MV-4-11 (cell line): ENCODE measurements around the gene ROR1.
"Not testable (repeated sequence)": the region's sequence is repeated elsewhere in the genome, so short reads cannot be mapped to it uniquely, and the experiment has no call there.

Experiments
- DNase-seq: peaks from one replicate; lab custom pipeline; 2025; lab: John Stamatoyannopoulos, UW

ROR1 gene

DNA sequence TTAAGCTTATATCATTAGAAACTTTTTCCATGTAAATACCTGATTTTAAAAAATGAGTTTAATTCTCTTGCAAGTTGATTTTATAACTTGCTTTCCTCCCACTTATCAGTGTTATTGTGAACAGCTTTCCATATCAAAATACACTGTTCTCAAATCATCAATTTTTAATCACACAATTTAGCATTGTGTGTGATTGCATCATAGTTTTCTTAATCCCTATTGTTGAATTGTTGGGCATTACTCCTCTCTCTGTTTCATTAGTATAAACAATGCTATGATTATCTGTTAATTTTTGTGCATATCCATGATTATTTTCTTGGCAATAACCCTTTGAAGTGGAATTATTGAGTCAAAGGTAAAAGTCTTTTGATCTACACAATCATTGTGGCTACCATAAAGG is 48.7 kb downstream of the ROR1 start:
- DNase-seq, result no peak

DNA sequence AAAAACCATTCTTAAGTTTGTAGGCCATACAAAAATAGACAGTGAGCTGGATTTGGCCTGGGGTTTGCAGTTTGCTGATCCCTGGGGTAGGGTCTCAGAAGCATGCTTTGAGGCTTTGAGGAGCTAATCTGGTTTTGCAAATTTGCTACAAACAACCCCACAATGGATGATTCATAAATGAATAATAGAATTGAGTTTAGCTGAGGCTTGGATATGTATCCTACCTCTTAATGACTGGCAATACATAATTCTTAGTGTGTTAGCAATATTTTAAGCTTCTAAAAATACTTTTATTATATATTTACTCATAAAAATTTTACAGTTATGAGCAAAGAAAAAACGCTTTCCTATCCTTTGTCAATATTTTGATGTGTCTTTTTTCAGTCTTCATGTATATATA is 50.6 kb downstream of the ROR1 start:
- no peak for DNase-seq

DNA sequence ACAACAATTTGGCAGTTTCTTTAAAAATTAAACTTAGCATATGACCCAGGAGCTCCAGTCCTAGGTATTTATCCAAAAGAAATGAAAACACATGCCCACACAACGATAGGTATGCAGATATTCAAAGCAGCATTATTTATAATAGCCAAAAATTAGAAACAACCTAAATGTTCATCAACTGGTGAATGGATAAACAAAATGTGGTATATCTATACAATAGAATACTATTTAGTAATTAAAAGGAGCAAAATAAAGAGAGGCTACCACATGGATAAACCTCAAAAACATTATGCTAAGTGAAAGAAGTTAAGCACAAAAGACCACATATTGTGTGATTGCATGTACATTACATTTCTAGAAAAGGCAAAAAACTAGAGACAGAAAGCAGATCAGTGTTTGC is 51.3 kb downstream of the ROR1 start:
- no peak for DNase-seq

DNA sequence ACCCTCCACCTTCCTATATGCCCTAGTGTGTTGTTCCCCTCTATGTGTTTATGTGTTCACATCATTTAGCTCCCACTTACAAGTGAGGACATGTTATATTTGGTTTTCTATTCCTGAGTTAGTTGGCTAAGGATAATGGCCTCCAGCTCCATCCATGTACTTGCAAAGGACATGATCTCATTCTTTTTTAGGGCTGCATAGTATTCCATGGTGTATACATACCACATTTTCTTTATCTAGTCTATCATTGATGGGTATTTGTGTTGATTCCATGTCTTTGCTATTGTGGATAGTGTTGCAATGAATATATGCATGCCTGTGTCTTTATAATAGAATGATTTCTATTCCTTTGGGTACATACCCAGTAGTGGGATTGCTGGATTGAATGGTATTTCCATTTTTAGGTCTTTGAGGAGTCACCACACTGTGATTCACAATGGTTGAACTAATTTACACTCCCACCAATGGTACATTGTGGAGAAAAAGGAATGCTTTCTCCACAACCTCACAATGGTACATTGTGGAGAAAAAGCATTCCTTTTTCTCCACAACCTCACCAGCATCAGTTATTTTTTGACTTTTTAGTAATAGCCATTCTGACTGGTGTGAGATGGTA is 52.5 kb downstream of the ROR1 start:
- DNase-seq, result not testable (repeated sequence)

DNA sequence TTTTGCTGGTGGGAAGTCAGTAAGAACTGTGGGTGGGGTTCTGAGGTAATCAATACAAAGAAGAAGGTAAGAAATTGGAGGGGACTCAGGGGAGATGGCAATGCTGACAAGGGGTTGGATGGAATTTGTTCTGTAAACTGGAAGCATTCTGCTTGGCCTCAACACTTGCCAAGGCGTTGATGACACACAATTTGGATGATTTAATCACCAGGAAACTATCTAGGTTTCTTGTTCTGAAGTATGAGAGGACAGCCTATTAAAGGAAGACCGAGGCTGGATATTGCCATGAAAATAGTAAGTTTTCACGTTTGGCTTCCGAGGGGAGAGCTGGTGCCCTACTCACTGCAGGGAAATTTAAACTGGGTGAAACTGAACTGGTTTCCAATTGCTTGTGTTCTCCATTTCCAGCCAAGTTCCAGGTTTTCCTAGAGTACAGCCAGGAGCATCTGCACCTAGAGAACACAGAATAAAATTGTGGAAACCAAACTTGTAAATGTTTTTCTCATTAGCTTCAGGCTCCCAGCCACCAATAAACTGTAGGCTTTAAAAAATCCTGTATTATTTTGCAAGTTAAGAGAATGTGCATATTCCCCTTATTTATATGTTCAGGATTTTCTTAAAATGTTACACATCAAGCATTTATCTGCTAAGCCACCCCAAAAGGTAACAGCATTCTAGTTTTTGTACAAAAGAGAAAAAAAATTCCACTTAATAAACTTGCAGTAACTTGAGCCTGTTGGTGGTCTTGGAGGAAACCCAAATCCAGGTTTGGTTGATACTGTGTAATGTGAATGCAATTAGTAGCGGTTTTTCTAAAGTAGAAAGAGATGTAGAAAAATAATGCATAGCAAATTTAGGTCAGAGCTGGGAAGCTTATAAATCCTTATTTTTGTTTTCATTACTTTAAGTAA is 53.8 kb downstream of the ROR1 start:
- no peak for DNase-seq

DNA sequence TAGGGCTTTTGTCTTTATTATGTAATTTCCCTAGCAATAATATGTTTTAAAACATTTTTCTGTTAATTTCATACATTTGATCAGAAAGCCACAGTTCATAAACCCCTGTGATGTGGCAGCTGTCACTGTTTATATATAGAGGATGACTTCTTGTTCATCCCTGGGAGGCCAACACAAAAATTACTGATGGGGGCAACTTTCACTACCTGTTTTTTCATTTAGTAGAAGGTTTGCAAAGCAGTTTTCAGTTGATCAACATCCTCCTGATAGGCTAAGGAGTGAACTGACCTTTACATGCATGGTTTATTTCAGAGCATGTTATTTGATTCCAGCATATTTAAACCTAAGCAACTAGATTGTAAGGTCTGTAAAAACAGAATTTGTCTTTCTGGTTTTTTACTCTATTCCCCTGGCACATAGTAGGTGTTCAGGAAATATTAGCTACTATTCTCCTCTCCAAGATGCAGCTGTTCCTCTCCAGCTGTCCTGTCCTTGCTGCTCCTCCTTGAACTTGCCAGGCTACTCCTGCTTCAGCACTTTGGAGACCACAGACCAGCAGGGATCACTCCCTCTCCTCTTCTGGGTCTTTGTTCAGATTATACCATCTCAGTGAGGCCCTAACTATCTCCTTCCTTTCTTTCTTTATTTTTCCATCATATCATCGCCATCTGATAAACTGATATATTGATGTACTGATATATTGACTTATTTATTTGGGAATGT is 54.7 kb downstream of the ROR1 start:
- DNase-seq, result peak; percentile 91

DNA sequence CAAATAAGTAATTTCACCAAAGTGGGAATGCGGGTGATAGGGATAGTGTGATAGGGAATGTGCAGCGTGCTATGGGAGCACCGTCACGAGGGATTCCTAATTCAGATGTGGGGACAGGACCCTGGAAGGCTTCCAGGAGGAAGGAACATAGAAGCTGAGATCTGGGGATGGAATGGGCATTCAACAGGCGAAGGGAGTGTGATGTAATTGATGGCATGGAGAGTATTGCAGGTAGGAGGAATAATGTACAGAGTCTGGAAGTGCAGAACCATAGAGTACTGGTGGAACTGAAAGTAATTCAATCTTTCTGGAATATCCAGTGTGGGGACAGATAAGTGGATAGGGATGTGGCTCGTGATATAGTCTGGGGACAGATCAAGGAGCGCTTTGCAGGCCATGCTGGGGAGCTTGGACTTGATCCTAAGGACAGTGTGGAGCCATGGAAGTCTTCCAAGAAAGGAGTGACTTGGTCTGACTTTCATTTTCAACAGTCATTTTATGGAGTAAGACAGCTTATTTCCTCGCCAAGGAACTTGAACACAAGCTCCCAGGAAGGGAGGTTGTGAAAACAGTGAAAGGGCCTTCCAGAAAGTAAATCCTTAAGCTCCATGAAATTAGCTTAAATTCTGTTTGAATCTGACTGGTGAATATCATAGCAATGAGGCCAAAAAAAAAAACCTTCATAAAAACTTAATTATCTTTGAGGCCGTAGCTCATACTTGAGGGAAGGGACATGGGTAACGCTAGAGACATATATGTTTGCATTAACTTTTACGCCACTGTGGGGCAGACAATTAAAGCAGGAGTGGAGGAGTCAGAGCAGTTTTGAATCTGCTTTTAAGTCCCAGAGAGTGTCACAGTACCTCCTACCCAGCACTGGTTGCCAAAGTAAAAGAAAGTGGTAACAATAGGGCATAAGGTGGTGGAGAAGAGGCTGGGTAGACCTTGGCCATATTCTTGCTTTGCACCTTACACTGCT is 55.8 kb downstream of the ROR1 start:
- DNase-seq, result peak; percentile 7

DNA sequence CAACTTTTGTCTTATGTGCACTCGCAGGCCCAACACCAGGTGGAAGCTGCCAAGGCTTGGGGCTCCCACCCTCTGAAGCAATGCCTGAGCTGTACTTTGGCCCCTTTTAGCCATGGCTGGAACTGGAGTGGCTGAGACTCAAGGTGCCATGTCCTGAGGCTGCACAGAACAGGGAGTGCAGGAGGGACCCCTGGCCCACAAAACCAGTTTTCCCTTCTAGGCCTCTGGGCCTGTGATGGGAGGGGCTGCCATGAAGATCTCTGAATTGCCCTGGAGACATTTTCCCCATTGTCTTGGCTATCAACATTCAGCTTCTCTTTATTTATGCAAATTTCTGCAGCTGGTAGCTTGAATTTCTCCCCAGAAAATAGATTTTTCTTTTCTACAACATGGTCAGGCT is 57.6 kb downstream of the ROR1 start:
- DNase-seq, result no peak

DNA sequence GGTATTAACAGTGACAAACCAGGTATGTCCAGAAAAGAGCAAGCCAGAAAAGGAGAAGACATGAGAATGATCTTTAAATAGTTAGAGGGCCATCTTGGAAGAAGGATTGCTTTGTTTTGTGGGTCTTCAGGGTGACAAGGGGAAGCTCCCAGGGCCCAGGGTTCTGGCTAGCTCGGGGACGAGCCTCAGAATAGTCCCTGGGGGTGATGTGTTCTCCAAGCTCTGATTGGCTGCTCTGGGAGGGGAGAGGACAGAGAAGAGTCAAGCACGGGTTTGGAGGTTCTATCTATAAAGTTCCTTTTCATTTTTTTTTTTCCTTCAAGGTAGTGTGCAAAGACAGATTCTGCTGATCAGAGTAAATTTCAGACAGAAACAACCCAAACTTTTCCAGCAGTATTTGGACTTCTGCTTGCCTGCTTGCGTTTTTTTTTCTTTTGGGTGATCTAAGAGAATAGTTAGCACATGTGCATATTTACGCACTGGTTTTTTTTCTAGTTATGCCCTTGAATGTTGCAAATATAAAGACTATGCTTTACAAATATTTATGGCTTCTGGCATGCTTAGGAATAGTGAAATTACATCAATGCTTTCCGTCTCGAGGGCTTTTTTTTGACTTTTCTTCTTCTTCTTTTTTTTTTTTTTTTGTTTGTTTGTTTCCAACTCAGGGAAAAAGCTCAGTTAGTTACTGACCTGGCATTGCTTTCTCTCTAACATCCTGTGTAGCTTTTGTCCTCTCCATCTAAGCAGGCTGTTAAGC is 59.7 kb downstream of the ROR1 start:
- DNase-seq, result no peak

DNA sequence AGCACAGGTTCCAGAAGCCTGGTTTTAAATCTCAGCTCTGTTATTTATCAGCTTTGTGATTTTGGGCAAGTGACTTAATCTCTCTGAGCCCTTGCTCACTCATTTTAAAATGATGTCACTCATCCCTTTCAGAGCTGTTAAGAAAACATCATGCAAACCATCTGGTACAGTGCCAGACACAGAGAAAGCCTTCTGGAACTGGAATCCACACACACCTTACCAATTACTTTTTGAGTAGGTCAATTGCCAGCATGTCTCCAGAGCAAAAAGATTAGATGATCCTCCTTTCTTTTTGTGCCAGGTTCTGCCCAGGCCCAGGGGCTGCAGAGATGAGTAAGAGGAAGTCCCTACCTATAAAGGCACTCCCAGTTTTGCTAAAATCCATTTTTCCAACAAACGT is 61.3 kb downstream of the ROR1 start:
- no peak for DNase-seq

DNA sequence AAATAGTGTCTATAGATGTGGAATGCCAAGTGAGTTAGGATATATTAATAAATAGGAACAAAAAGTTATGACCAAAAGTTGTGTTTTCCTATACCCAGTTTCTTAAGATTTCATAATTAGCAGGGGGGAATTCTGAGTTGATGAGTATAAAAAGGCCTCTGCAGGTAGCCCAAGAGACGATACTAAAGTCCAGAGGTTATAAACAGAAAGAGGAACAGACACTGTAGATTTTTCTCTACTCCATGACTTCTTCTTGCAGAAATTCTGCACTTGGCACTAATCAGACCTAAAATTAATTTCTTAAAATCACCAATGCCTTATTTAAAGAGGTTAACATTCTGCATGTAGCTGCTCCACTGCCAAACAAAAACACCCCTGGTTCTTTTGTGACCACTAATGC is 62.6 kb downstream of the ROR1 start:
- DNase-seq, result no peak

DNA sequence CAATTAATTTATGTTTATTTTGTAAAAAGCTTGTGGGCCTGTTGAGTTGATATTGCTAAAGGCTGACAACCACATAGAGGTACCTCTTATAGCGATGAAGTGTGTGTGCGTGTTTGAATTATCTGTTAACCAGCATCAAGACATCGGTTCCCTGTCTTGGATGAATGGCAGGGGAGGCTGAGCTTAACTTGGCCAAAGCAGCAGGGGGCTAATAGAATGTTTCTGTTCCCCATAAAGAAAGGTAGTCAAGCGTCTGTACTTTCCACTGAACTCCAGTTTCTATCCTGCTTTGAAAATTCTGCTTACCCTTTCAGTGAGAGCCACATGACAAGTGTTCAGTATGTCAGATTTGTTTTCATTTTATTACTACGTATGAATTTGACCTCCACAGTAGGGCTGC is 63.0 kb downstream of the ROR1 start:
- no peak for DNase-seq

DNA sequence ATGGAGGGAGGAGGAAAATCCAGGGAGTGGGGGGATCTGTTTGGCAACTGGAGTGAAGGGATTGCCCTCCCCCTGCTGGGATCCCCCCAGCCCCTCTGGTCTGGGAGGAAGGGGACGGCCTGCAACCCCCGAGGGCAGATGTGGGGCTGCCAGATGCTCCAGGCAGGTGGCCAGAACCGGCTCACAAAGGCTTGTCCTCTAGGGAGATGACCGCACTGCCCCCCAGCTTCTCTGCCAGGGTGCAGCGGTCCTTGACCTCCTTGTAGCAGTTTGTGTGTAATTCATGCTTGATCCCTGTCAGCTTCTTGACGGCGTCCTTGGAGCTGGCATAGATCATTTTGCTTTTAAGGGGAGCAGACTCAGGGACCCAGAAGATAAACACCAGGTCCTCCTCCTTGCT is 69.2 kb downstream of the ROR1 start:
- no peak for DNase-seq

DNA sequence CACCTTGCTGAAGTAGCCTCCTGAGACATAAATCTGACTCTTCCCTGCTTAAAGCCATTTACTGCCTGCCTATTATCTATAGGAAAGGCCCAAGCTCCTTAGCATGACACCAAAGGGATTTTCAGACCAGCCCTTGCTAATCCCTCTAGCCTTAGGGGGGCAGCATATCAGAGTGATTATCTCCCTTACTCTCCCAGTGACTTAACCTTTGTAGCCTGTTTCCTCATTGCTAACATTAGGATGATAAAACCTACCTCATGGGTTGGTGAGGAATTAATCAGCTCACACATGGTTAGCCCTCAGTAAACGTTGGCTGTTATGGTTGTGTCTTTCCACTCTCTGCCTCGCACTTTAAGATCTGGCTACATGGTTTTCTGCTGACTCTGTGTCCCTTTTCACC is 70.1 kb downstream of the ROR1 start:
- no peak for DNase-seq

DNA sequence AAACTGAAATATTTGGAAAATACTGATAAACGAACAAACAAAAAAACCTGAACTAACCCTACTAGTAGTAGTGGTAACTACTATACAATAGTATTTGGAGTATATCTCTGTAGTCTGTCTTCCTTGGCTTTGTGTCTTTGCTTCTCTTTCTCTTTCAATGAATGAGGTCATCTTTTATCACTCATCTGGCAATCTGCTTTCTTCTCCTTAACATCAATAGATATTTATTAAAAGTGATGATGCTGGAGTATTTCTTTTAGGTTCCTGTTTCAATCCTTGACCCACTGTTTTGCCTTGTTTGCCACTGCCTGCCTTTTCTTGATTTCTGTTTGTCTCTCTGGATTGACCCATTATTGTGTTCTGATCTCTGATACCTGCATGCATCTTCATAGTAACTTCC is 71.5 kb downstream of the ROR1 start:
- DNase-seq, result no peak

DNA sequence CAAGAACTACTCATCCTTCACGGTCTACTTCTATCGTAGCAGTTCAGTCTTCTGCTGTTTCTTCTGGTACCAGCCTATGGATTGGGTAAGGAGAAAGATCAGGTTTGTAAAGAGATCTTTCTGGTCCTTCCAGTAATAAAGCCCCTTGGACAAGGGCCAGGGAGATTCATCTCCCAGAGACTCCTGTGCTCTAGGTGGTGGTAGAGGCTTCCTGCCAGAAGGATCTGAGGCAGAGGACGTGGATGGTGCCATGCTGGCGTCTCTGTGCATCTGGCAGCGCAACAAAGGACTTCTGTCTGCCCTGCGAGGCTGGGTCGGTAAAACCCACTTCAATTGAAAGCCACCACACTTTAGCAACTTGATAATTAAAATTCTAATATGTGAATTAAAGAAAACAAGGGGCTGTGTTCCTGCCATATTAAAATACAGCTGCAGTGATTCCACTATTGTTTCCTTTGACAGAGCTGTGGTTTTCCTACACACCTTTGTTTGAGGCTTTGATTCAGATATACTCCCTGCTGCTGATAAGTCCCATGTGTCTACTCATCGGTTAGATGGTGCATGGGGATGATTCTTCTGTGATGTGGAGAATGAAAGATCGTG is 73.6 kb downstream of the ROR1 start:
- DNase-seq, result no peak

DNA sequence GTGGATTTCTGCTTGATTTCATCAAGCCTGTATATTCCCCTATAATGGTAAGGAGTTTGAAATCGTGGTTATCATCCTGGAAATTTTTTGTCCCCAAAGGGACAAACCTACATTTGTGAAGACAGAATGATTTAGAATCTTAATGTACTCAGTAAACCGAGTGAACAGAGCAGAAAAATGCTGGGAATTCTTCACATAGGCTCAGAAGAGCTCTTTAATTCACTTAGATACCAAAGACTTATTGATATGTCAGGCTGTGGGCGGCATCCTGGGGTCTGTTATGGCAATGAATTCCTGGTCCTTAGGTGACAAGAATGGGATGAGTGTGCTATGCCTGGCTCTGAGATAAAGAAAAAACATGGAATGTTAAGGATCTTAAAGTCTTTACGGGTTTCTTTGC is 74.9 kb downstream of the ROR1 start:
- no peak for DNase-seq

DNA sequence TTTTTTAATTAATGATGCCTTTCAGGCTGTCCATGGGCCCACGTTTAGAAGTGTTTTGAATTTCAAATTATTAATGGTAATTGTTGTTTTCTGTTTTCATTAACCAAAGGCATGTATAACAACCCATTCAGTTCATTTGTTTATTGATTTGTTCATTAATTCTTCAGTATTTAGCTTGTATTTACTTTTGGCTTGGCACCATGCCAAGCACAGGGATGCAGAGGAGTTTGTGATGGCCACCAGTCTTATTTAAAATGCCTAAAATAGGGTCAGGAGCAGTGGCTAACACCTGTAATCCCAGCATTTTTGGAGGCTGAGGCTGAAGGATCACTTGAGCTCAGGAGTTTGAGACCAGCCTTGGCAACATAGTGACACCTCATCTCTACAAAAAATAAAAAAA is 75.3 kb downstream of the ROR1 start:
- DNase-seq, result no peak

DNA sequence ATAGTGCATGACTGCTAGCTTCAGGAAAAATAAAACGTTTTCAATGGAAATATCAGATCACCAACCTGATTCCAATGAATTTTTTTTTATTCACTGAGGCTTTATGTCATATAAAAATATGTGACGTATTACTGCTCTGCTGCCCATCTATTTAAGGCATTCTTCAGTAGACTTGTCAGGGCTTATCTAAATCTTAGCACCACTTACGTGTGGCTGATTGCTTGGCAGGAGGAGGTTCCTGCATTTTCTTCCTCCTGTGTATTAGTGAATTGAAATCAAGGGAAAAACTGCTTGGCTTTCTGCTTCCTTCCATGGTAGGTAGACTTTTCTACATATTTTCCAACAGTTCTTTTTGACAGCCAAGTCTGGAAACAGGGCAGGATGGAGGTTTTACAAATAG is 80.3 kb downstream of the ROR1 start:
- DNase-seq, result no peak

DNA sequence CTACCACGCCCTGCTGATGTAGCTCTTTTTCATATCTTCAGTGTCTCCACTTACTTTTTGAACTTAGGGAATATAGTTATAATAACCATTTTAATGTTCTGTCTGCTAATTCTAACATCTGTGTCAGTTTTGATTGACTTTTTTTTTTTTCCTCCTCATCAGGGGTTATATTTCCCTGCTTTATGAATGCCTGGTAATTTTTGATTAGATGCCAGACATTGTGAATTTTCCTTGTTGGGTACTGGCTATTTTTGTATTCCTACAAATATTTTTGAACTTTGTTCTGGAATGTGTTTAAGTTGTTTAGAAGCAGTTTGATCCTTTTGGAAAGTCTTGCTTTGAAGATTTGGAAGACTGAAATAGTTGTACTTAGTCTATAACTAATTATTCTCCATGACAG is 82.1 kb downstream of the ROR1 start:
- DNase-seq, result no peak

DNA sequence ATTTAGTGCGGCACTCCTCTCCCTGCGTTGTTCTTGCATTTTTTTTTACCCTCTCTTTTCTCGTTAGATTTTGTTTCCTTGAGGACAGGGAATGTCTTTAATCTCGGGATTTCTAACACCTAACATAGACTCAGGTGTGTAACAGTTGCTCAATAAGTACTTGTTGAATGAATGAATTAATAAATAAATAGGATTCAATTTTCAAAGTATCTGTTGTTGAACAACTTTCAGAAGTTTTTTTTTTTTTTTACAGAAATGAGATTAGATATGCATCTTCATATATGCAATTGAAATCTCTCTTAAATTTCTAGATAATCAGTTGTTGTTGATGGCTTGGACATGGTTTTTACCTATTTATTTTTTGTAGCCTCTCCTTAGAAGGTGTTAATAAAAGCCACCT is 83.1 kb downstream of the ROR1 start:
- no peak for DNase-seq
